MM.1S (cell line): Measurements from ENCODE around the gene CREM.

Experiments
- DNase-seq: peaks from one replicate; pipeline ENCODE4 v3.0.0-alpha.2; 2015
- H2AFZ ChIP-seq: fragments of 300-600 bp; sonication (generic); 2 replicates; pipeline ENCODE4 v1.6.0; 2016; ENCODE audit warnings: antibody characterized with exemption, low read length
- H3F3A ChIP-seq: fragments of 300-600 bp; sonication (generic); 2 replicates; pipeline ENCODE4 v1.6.1; 2016; ENCODE audit warnings: mild to moderate bottlenecking, antibody characterized with exemption, low read length, moderate library complexity, mixed read lengths; ENCODE audit not compliant: insufficient read depth
- H3K27ac ChIP-seq: fragments of 300-600 bp; sonication (generic); 2 replicates; pipeline ENCODE4 v1.5.1; 2016; ENCODE audit warnings: mild to moderate bottlenecking, low read length
- H3K27me3 ChIP-seq: fragments of 300-600 bp; sonication (generic); replicated peaks from 2 replicates; pipeline ENCODE4 v1.6.0; 2016; ENCODE audit warnings: low read length; ENCODE audit not compliant: insufficient read depth
- H3K36me3 ChIP-seq: fragments of 300-600 bp; sonication (generic); replicated peaks from 2 replicates; pipeline ENCODE4 v1.6.1; 2016; ENCODE audit warnings: mild to moderate bottlenecking, low read length, mixed read lengths; ENCODE audit not compliant: insufficient read depth
- H3K4me1 ChIP-seq: fragments of 300-600 bp; sonication (generic); 2 replicates; pipeline ENCODE4 v1.6.1; 2016; ENCODE audit warnings: low read length, mixed read lengths
- H3K4me2 ChIP-seq: fragments of 300-600 bp; sonication (generic); 2 replicates; pipeline ENCODE4 v1.6.0; 2016; ENCODE audit warnings: low read depth, low read length
- H3K4me3 ChIP-seq: fragments of 300-600 bp; sonication (generic); 2 replicates; pipeline ENCODE4 v1.5.1; 2016; ENCODE audit warnings: low read length, mixed read lengths
- H3K79me2 ChIP-seq: fragments of 300-600 bp; sonication (generic); 2 replicates; pipeline ENCODE4 v1.6.1; 2016; ENCODE audit warnings: mixed run types, low read length, mixed read lengths
- H3K9ac ChIP-seq: fragments of 300-600 bp; sonication (generic); 2 replicates; pipeline ENCODE4 v1.6.1; 2016; ENCODE audit warnings: low read length, mixed read lengths
- H3K9me2 ChIP-seq: fragments of 300-600 bp; sonication (generic); replicated peaks from 2 replicates; pipeline ENCODE4 v1.6.1; 2016; ENCODE audit warnings: mild to moderate bottlenecking, low read length, mixed read lengths; ENCODE audit not compliant: insufficient read depth
- H3K9me3 ChIP-seq: fragments of 300-600 bp; sonication (generic); replicated peaks from 2 replicates; pipeline ENCODE4 v1.6.1; 2016; ENCODE audit warnings: mild to moderate bottlenecking, low read length, mixed read lengths; ENCODE audit not compliant: insufficient read depth
- H4K20me1 ChIP-seq: fragments of 300-600 bp; sonication (generic); 2 replicates; pipeline ENCODE4 v1.6.1; 2016; ENCODE audit warnings: mild to moderate bottlenecking, low read length, moderate library complexity, mixed read lengths; ENCODE audit not compliant: insufficient read depth
- CTCF ChIP-seq: fragments of 300-600 bp; sonication (generic); IDR thresholded peaks from 2 replicates; pipeline ENCODE4 v1.5.1; 2016; ENCODE audit warnings: antibody characterized with exemption, low read length, mixed read lengths
- EZH2 ChIP-seq: fragments of 300-600 bp; sonication (generic); optimal IDR thresholded peaks from 2 replicates; pipeline ENCODE3; 2017; ENCODE audit warnings: low read depth, mild to moderate bottlenecking, antibody characterized with exemption, low read length, mixed read lengths
- EZH2phosphoT487 ChIP-seq: fragments of 300-600 bp; sonication (generic); IDR thresholded peaks from 2 replicates; pipeline ENCODE4 v1.6.1; 2018; ENCODE audit warnings: antibody characterized with exemption, low read length

The CREM gene

GRCh38 chr10:35166607-35167006 is 40.0 kb downstream of the CREM start:
- no peaks in the 10 kb centered on the region for H4K20me1 ChIP-seq
- H2AFZ ChIP-seq: no peak overlapping the region
- H3K27me3 ChIP-seq: no peaks in the 10 kb centered on the region
- no peaks in the 10 kb centered on the region for H3K9me3 ChIP-seq
- H3F3A ChIP-seq: no peaks in the 10 kb centered on the region
- no peaks in the 10 kb centered on the region for H3K9me2 ChIP-seq
- H3K4me1 ChIP-seq: no peaks in the 10 kb centered on the region
- H3K79me2 ChIP-seq: no peaks in the 10 kb centered on the region
- H3K27ac ChIP-seq: no peak overlapping the region
- no peak overlapping the region for H3K9ac ChIP-seq
- no peaks in the 10 kb centered on the region for H3K36me3 ChIP-seq
- no peak overlapping the region for H3K4me2 ChIP-seq
- TF ChIP-seq EZH2: no peak
- TF ChIP-seq EZH2phosphoT487: no peak
- no peak for TF ChIP-seq CTCF
- H3K4me3 ChIP-seq: no peak overlapping the region
- no peak for DNase-seq

- Histone ChIP-seq H4K20me1 (no peaks in the 10 kb centered on the region), H3K9me2 (no peaks in the 10 kb centered on the region), H3K36me3 (no peaks in the 10 kb centered on the region), H3K4me1 (no peaks in the 10 kb centered on the region), H3K4me3 (no peak overlapping the region), H3K4me2 (no peak overlapping the region), H2AFZ (no peak overlapping the region), H3K79me2 (no peaks in the 10 kb centered on the region), H3K27ac (no peak overlapping the region), H3K9ac (no peak overlapping the region), H3K27me3 (no peaks in the 10 kb centered on the region), H3F3A (no peaks in the 10 kb centered on the region), H3K9me3 (no peaks in the 10 kb centered on the region)
- no peak for TF ChIP-seq CTCF
- DNase-seq: no peak
Observed at GRCh38 chr10:35167342-35167741, 40.7 kb downstream of the CREM start.

- H3K4me2 ChIP-seq: no peak overlapping the region
- no peaks in the 10 kb centered on the region for H3K4me1 ChIP-seq
- no peaks in the 10 kb centered on the region for H3F3A ChIP-seq
- H3K27me3 ChIP-seq: no peaks in the 10 kb centered on the region
- no peaks in the 10 kb centered on the region for H3K9me3 ChIP-seq
- no peaks in the 10 kb centered on the region for H3K9me2 ChIP-seq
- no peak overlapping the region for H2AFZ ChIP-seq
- TF ChIP-seq EZH2phosphoT487: no peak
- TF ChIP-seq EZH2: no peak
- TF ChIP-seq CTCF: no peak
- H3K9ac ChIP-seq: no peak overlapping the region
- DNase-seq: no peak
- no peak overlapping the region for H3K27ac ChIP-seq
- H3K36me3 ChIP-seq: no peaks in the 10 kb centered on the region
- H3K79me2 ChIP-seq: no peaks in the 10 kb centered on the region
- no peaks in the 10 kb centered on the region for H4K20me1 ChIP-seq
- H3K4me3 ChIP-seq: no peak overlapping the region
Observed at GRCh38 chr10:35172146-35172545, 45.5 kb downstream of the CREM start.

DNA sequence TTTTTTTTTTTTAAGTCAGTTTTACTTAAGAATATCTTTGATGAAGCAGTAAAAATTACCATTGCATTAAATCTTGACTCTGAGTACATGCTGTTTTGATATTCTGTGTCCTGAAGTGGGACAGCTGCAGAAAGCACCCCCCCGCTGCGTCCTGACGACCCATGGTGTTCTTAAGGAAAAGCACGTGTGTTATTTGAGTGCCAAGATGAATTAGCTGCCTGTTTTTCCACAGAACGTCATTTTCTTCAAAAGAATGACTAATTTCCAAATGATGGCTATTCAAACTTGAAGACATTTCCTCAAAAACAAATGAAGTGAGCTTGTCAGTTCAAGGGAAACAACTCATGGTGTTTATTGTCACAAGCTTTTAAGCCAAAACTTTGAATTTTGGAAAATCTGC is 45.9 kb downstream of the CREM start:
- Histone ChIP-seq H2AFZ (no peak overlapping the region), H3K4me2 (no peak overlapping the region), H3K79me2 (no peaks in the 10 kb centered on the region), H3K9me3 (no peaks in the 10 kb centered on the region), H4K20me1 (no peaks in the 10 kb centered on the region), H3K9ac (no peak overlapping the region), H3K4me3 (no peak overlapping the region), H3K4me1 (no peaks in the 10 kb centered on the region), H3K27me3 (no peaks in the 10 kb centered on the region), H3K9me2 (no peaks in the 10 kb centered on the region), H3K36me3 (no peaks in the 10 kb centered on the region), H3K27ac (no peak overlapping the region), H3F3A (no peaks in the 10 kb centered on the region)
- TF ChIP-seq CTCF (no peak), EZH2phosphoT487 (no peak), EZH2 (no peak)
- no peak for DNase-seq
